Muscle layer of colon (tissue), 2 donors: ENCODE data around the gene RNPC3.

Experiments used
- H3K27ac ChIP-seq: one replicate; pipeline ENCODE4 v1.7.0; 2013; ENCODE audit warnings: low read depth, mild to moderate bottlenecking, low read length, moderate library complexity
- H3K27me3 ChIP-seq, 2 donors: one replicate each; pipeline ENCODE4 v1.7.0; 2013; ENCODE audit warnings: low read length in 2 of 2, mild to moderate bottlenecking in 2 of 2; ENCODE audit not compliant: insufficient read depth in 2 of 2, control insufficient read depth in 1 of 2
- H3K36me3 ChIP-seq: one replicate; pipeline ENCODE4 v1.7.0; 2013; ENCODE audit warnings: mild to moderate bottlenecking, low read length; ENCODE audit not compliant: insufficient read depth
- H3K4me1 ChIP-seq: one replicate; pipeline ENCODE4 v1.7.0; 2013; ENCODE audit warnings: mild to moderate bottlenecking, low read length; ENCODE audit not compliant: insufficient read depth
- H3K4me3 ChIP-seq, 2 donors: one replicate each; pipeline ENCODE4 v1.7.0; 2013; ENCODE audit warnings: low read length in 2 of 2, low read depth in 1 of 2, mild to moderate bottlenecking in 1 of 2, moderate library complexity in 1 of 2
- H3K9ac ChIP-seq: one replicate; pipeline ENCODE4 v1.7.0; 2013; ENCODE audit warnings: low read length
- H3K9me3 ChIP-seq: one replicate; pipeline ENCODE4 v1.7.0; 2013; ENCODE audit warnings: mild to moderate bottlenecking, low read length
- donor health status: abdominal sarcoma.
- donor health status: Adenocarcinoma of cecum.

Gene RNPC3

GRCh38 chr1:103516693-103517092 lies 8.8 kb upstream of the RNPC3 start:
- H3K27ac ChIP-seq: no peak overlapping the region

DNA sequence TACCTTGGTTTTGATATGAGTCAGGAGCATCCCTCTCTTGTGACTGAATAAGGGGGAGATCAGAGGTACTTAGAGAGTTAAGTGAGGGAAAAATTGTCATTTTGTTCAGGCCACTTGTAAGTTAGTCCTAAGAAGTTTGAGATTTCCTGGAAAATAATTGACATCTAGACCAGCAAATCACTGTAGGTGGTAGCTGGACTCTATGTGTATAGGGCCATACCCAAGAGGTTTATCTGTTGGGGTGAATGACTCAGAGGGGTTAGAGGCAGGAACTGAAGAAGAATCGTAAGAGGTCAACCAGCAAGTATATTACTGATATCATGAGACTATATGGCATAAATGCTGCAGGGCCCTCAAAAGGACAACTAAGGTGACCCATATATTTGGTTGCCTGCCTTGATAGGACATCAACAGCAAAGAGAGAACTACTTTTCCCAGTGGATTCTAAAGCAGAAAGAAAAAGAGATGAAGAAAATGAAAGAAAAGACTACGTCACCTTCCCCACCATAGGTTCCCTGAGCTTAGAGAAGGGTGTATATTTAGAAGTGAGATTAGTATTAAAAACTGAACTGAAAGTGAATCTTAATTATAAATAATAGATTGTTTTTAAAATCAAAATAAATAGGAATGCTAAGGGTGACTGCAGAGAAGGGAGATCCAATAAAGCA lies 8.0 kb upstream of the RNPC3 start:
- Histone ChIP-seq H3K4me1 (no peaks in the 10 kb centered on the region), H3K27ac (no peak overlapping the region), H3K27me3 (no peaks in the 10 kb centered on the region), H3K9me3 (no peaks in the 10 kb centered on the region), H3K36me3 (no peaks in the 10 kb centered on the region), H3K9ac (no peak overlapping the region), H3K4me3 (no peak overlapping the region)

More at GRCh38 chr1:103516693-103517092, 8.8 kb upstream of the RNPC3 start:
- H3K27me3 ChIP-seq: no peaks in the 10 kb centered on the region
- no peak overlapping the region for H3K9ac ChIP-seq
- no peak overlapping the region for H3K4me3 ChIP-seq
- no peaks in the 10 kb centered on the region for H3K4me1 ChIP-seq
- no peaks in the 10 kb centered on the region for H3K36me3 ChIP-seq
- H3K9me3 ChIP-seq: no peaks in the 10 kb centered on the region

GRCh38 chr1:103520822-103521221 lies 4.7 kb upstream of the RNPC3 start:
- Histone ChIP-seq H3K4me1 (peaks cover 4% of the 10 kb centered on the region), H3K36me3 (no peaks in the 10 kb centered on the region), H3K9me3 (no peaks in the 10 kb centered on the region), H3K27me3 (no peaks in the 10 kb centered on the region), H3K9ac (no peak overlapping the region), H3K27ac (no peak overlapping the region), H3K4me3 (no peak overlapping the region)

- no peaks in the 10 kb centered on the region for H3K27me3 ChIP-seq
- no peaks in the 10 kb centered on the region for H3K9me3 ChIP-seq
- H3K9ac ChIP-seq: no peak overlapping the region
- H3K36me3 ChIP-seq: no peaks in the 10 kb centered on the region
- H3K4me1 ChIP-seq: peaks cover 17% of the 10 kb centered on the region
- H3K27ac ChIP-seq: no peak overlapping the region
- H3K4me3 ChIP-seq: no peak overlapping the region
Measured at GRCh38 chr1:103523346-103523745, 2.2 kb upstream of the RNPC3 start.

DNA sequence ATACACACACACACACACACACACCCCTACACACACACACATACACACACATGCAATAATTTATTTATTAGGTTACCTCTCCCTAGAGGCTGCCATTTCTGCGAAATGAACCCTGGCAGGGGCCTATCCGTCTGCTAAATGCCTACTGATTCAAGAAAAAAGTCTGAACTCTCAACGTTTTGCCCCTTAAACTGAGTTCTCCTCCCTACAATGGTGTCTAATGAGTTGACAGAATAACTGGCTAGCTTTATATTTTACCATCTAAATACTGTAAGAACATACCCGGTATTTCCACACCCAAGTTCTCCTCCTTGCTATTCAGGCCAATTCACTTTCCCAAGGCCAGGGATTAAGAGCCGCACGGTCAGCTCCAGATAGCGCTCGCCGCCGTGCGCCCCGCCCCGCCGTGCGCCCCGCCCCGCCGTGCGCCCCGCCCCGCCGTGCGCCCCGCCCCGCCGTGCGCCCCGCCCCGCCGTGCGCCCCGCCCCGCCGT lies 339 bp upstream of the RNPC3 start:
- peaks cover 21% of the 10 kb centered on the region for H3K4me1 ChIP-seq
- peaks cover 3% of the 10 kb centered on the region for H3K36me3 ChIP-seq
- H3K9ac ChIP-seq: no peak overlapping the region
- H3K27me3 ChIP-seq: no peaks in the 10 kb centered on the region
- H3K4me3 ChIP-seq: peak overlapping the region in 1 of 2 donors; percentile 38
- H3K27ac ChIP-seq: no peak overlapping the region
- no peaks in the 10 kb centered on the region for H3K9me3 ChIP-seq

- H3K27me3 ChIP-seq: no peaks in the 10 kb centered on the region
- peaks cover 6% of the 10 kb centered on the region for H3K36me3 ChIP-seq
- H3K27ac ChIP-seq: no peak overlapping the region
- peaks cover 21% of the 10 kb centered on the region for H3K4me1 ChIP-seq
- no peak overlapping the region for H3K9ac ChIP-seq
- H3K4me3 ChIP-seq: peak overlapping the region; percentile 95 to 98
- no peaks in the 10 kb centered on the region for H3K9me3 ChIP-seq
Measured at GRCh38 chr1:103527331-103527730, 1.8 kb downstream of the RNPC3 start.

DNA sequence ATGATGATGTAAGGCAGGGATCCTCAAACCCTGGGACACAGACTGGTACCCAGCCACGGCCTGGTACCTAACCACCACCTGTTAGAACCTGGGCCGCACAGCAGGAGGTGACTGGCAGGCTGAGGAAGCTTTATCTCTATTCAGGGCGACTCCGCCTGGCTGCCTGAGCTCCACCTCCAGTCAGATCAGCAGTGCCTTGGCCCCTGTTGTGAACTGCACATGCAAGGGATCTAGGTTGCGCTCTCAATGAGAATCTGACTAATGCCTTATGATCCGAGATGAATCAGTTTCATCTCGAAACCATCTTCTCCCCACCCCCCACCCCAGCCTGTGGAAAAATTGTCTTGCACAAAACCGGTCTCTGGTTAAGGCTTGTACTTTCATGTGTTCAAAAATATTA lies 4.2 kb downstream of the RNPC3 start:
- no peak overlapping the region for H3K27ac ChIP-seq
- no peak overlapping the region for H3K4me3 ChIP-seq
- H3K36me3 ChIP-seq: peaks cover 15% of the 10 kb centered on the region
- peaks cover 21% of the 10 kb centered on the region for H3K4me1 ChIP-seq
- H3K9ac ChIP-seq: no peak overlapping the region
- H3K9me3 ChIP-seq: no peaks in the 10 kb centered on the region
- H3K27me3 ChIP-seq: no peaks in the 10 kb centered on the region

- no peak overlapping the region for H3K9ac ChIP-seq
- no peak overlapping the region for H3K27ac ChIP-seq
- H3K4me1 ChIP-seq: no peaks in the 10 kb centered on the region
- no peak overlapping the region for H3K4me3 ChIP-seq
- no peaks in the 10 kb centered on the region for H3K27me3 ChIP-seq
- H3K36me3 ChIP-seq: peaks cover 44% of the 10 kb centered on the region
- no peaks in the 10 kb centered on the region for H3K9me3 ChIP-seq
Measured at GRCh38 chr1:103538226-103538625, 12.7 kb downstream of the RNPC3 start.

DNA sequence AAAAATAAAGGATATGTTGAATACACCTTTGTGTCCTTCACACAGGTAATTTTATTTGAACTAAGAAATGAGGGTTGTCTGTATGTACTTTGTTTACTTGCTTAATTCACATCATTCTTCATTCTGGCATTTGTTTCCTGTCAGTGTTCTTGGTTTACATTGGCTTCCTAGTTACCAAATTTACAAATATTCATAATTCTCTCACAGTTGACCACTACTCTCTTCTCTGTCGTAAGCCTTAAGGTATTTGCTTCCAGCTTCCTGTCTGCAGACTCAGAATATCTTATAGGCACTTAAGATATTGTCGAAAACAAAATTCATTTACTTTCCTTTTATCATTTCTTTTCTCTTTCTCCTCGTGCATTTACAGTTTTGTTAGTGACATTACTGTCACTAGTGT lies 15.9 kb downstream of the RNPC3 start:
- H3K9me3 ChIP-seq: no peaks in the 10 kb centered on the region
- no peak overlapping the region for H3K4me3 ChIP-seq
- peaks cover 55% of the 10 kb centered on the region for H3K36me3 ChIP-seq
- no peak overlapping the region for H3K9ac ChIP-seq
- no peaks in the 10 kb centered on the region for H3K4me1 ChIP-seq
- no peak overlapping the region for H3K27ac ChIP-seq
- H3K27me3 ChIP-seq: no peaks in the 10 kb centered on the region

DNA sequence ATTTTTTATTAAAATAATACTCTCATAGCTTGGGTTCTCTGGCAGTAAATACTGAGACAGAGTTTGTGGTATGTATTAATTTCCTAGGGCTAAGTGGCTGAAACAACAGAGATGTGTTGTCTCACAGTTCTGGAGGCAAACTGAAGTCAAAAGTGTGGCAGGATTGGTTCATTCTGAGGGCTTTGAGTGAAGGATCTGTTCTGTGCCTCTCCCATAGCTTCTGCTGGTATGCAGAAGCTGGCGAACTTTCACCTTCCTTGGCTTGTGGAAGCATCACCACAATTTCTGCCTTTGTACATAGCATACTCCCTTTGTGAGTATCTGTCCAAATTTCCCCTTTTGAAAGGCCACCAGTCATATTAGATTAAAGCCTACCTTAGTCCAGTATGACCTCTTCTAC lies 21.0 kb downstream of the RNPC3 start:
- H3K27me3 ChIP-seq: no peaks in the 10 kb centered on the region
- H3K9ac ChIP-seq: no peak overlapping the region
- H3K9me3 ChIP-seq: no peaks in the 10 kb centered on the region
- no peak overlapping the region for H3K27ac ChIP-seq
- H3K4me1 ChIP-seq: no peaks in the 10 kb centered on the region
- no peak overlapping the region for H3K4me3 ChIP-seq
- H3K36me3 ChIP-seq: peaks cover 48% of the 10 kb centered on the region

DNA sequence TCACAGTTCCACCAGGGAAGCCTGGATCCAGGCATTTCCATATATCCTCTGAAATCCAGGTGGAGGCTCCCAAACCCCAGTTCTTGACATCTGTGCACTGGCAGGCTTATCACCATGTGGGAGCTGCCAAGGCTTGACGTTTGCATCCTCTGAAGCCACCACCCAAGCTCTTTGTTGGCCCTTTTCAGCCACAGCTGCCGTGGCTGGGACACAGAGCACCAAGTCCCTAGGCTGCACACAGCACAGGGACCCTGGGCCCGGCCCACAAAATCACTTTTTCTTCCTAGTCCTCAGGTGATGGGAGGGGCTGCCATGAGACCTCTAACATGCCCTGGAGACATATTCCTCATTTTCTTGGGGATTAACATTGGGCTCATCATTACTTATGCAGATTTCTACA lies 22.3 kb downstream of the RNPC3 start:
- Histone ChIP-seq H3K9ac (no peak overlapping the region), H3K4me1 (no peaks in the 10 kb centered on the region), H3K27ac (no peak overlapping the region), H3K4me3 (no peak overlapping the region), H3K36me3 (peaks cover 48% of the 10 kb centered on the region), H3K27me3 (no peaks in the 10 kb centered on the region), H3K9me3 (no peaks in the 10 kb centered on the region)

GRCh38 chr1:103560427-103560826 lies 34.9 kb downstream of the RNPC3 start:
- no peak overlapping the region for H3K9ac ChIP-seq
- H3K36me3 ChIP-seq: peaks cover 5% of the 10 kb centered on the region
- no peaks in the 10 kb centered on the region for H3K9me3 ChIP-seq
- no peaks in the 10 kb centered on the region for H3K27me3 ChIP-seq
- H3K27ac ChIP-seq: no peak overlapping the region
- no peak overlapping the region for H3K4me3 ChIP-seq
- no peaks in the 10 kb centered on the region for H3K4me1 ChIP-seq
